ENCODE measurements around the gene ZNF253.
"Not testable (repeated sequence)": the region's sequence is repeated elsewhere in the genome, so short reads cannot be mapped to it uniquely, and the experiment has no call there.

The ZNF253 gene

GRCh38 chr19:19865750-19866610 lies at the start of gene ZNF253:
Gene ZNF253 (plus strand): TSS chr19:19865882. CDS start chr19:19865997, 115 bp downstream.
- DNase-seq (peak; percentile 96), ATAC-seq (peak; percentile 99)

GRCh38 chr19:19816679-19817078 lies 49.0 kb upstream of the ZNF253 start:
- DNase-seq (no peak), ATAC-seq (no peak)

- ATAC-seq (peak; percentile 65), DNase-seq (peak; percentile 55)
These were observed 48.3 kb upstream of the ZNF253 start for GRCh38 chr19:19817357-19817756.

GRCh38 chr19:19820774-19821320 lies 44.8 kb upstream of the ZNF253 start:
- peak; percentile 22 for DNase-seq
- no peak for ATAC-seq

GRCh38 chr19:19821366-19821951 lies 44.2 kb upstream of the ZNF253 start, which contains the start of gene ZNF506:
Gene ZNF506 (minus strand): TSS chr19:19821750. CDS start chr19:19821603, 147 bp downstream.
- peak; percentile 93 for ATAC-seq
- peak; percentile 96 for DNase-seq

GRCh38 chr19:19821976-19822375 lies 43.7 kb upstream of the ZNF253 start:
- not testable (repeated sequence) for ATAC-seq

GRCh38 chr19:19823916-19824315 lies 41.8 kb upstream of the ZNF253 start:
- no peak for DNase-seq

More at GRCh38 chr19:19821976-19822375, 43.7 kb upstream of the ZNF253 start:
- DNase-seq = not testable (repeated sequence)

GRCh38 chr19:19826875-19827274 lies 38.8 kb upstream of the ZNF253 start:
- DNase-seq (no peak), ATAC-seq (no peak)

More at GRCh38 chr19:19823916-19824315, 41.8 kb upstream of the ZNF253 start:
- ATAC-seq = no peak

GRCh38 chr19:19835560-19836038 lies 30.1 kb upstream of the ZNF253 start:
- no peak for DNase-seq
- ATAC-seq = no peak

- DNase-seq (no peak), ATAC-seq (no peak)
These were observed 17.9 kb upstream of the ZNF253 start for GRCh38 chr19:19847781-19848180.

- DNase-seq (no peak), ATAC-seq (no peak)
These were observed 16.6 kb upstream of the ZNF253 start for GRCh38 chr19:19849056-19849455.

- not testable (repeated sequence) for DNase-seq
These were observed 13.9 kb upstream of the ZNF253 start for GRCh38 chr19:19851740-19852139.

GRCh38 chr19:19858751-19859150 lies 6.9 kb upstream of the ZNF253 start:
- DNase-seq = no peak
- no peak for ATAC-seq

More at GRCh38 chr19:19851740-19852139, 13.9 kb upstream of the ZNF253 start:
- ATAC-seq = not testable (repeated sequence)

GRCh38 chr19:19860756-19861390 lies 4.8 kb upstream of the ZNF253 start:
- ATAC-seq (peak; percentile 38), DNase-seq (peak; percentile 37)

- DNase-seq (peak; percentile 66), ATAC-seq (peak; percentile 31)
These were observed 1.0 kb downstream of the ZNF253 start for GRCh38 chr19:19866611-19867248.

GRCh38 chr19:19870086-19870485 lies 4.4 kb downstream of the ZNF253 start:
- not testable (repeated sequence) for DNase-seq, ATAC-seq

GRCh38 chr19:19871932-19872331 lies 6.2 kb downstream of the ZNF253 start:
- DNase-seq = no peak
- peak; percentile 43 for ATAC-seq

GRCh38 chr19:19873381-19873780 lies 7.7 kb downstream of the ZNF253 start:
- DNase-seq = no peak
- no peak for ATAC-seq

- ATAC-seq = no peak
These were observed 12.0 kb downstream of the ZNF253 start for GRCh38 chr19:19877724-19878123.

GRCh38 chr19:19884583-19884982 lies 18.9 kb downstream of the ZNF253 start:
- DNase-seq (no peak), ATAC-seq (no peak)

More at GRCh38 chr19:19877724-19878123, 12.0 kb downstream of the ZNF253 start:
- DNase-seq = no peak
